HG03565 (cell line): Measurements from ENCODE around the gene PLA2G2C.

Experiments used
- ATAC-seq: cut with Tn5 transposase; IDR thresholded peaks from one replicate; pipeline ENCODE4 v1.9.1; 2021; ENCODE audit warnings: mild to moderate bottlenecking, moderate library complexity; ENCODE audit not compliant: unreplicated experiment

PLA2G2C gene

GRCh38 chr1:20158358-20159070, 27.8 kb downstream of the PLA2G2C start:
- no peak for ATAC-seq

DNA sequence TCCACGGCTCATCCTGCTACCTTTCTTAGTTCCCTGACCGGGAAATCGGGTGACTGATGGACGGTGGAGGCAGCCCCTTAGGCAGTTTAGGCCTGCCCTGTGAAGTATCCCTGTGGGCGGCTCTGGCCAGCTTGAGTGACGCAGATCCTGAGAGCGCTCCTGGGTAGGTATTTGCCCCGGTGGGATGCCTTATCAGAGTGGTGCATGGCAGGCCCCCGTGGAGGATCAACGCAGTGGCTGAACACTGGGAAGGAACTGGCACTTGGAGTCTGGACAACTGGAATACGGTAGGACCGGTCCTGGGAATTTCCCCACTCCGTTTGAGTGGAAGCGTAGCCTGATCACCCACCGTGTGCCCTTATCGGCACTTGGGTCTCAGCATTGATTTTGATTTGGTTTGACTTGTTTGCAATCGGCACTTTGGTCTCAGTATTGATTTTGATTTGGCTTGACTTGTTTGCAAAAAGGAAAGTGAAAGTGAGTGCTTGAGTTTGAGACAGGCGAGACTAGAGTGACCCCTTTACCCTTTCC, 32.0 kb downstream of the PLA2G2C start:
- ATAC-seq: no peak

- no peak for ATAC-seq
Observed at GRCh38 chr1:20153000-20153418, 33.3 kb downstream of the PLA2G2C start.

- ATAC-seq: no peak
Observed at GRCh38 chr1:20152599-20152930, 33.8 kb downstream of the PLA2G2C start.

GRCh38 chr1:20151906-20152598, 34.3 kb downstream of the PLA2G2C start:
- ATAC-seq: no peak

GRCh38 chr1:20150969-20151368, 35.3 kb downstream of the PLA2G2C start:
- ATAC-seq: no peak

DNA sequence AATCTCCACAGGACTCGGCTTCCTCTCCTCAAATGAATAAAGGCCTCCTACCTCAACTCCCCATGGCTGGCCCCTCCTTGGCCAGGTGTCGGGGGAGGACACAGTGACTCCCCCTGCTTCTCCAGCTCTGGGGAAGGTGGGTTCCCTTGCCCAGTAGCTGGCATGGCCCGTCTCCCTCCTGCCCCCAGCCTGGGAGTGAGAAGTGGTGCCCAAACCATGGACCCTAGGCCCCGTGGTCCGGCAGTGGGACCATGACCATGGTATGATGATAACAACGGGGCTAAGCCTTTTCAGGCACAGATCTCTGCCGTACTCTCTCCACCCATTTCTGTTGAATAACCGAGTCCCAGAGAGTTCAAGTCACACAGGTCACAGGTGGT, 36.0 kb downstream of the PLA2G2C start:
- no peak for ATAC-seq

DNA sequence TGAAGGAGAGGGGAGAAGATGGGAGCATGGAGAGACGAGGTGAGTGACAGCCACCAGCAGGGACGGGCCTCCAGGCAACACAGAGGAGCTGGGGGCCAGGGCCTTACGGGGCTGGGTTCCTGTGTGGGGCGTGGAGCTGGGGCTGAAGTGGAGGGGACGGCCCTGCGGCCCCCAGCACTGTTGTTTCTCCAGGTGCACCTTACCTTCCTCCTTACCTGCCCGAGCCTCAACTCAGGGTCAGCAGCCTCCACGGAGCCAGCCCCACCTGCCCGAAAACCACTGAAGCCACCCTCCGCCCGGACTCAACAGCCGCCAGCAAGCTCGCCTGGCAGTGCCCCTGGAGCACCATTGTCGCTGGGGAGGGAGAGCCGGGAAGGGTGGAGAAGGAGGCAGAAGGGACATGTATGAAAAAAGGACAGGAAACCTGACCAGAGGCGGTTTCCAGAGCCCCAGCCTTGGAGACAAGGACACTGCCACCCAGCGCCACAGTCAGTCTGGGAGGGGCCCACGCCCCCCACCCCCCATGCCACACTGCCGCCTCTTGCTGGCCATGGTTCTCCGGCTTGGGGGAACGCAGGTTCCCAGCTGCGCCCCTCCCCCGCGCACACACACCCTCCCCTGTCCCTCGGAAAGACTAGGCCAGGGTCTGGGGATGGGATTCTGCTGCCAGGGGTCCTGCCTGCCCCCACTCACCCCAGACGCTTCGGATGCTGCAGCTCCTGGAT, 36.6 kb downstream of the PLA2G2C start:
- ATAC-seq: no peak

DNA sequence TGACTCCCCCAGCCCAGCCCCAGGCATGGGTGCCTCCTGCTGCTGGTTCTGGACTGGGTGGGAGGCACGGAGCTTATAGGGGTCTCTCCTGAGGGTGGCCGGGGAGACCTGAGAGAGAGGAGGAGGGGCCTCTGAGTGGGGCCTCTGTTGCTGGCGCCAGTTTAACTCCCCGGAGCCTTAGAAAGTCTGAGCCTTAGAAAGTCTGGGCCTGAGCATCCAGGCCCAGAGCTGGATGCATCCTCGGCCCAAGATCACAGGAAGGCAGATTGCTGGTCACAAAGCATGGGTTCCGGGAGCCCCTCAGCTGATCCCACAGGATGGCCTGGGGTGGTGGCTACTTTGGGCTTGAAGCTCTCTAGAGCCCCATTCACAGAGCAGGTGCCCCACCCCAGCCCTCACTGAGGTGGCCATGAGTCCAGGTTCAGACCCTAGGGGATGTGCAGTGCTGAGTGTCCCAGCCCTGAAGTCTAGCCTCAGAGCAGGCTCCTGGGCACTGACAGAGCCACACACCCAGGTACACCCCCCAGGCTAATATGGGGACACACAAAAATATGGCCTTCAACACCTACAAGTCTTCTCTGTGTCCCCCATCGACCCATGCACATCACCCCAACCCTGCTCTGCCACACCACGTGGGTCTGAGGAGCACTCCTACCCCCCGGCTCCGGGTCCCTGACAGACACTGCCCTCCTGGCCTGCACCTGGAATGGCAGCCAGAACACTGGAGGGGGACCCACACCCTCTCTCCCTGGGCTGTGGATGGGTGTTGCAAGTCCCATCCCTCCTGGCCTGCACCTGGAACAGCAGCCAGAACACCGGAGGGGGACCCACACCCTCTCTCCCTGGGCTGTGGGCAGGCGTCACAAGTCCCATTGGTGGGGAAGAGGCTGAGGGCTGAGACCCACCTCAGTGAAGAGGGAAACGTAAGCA, 37.5 kb downstream of the PLA2G2C start:
- ATAC-seq: no peak

- ATAC-seq: no peak
Observed at GRCh38 chr1:20147846-20148570, 38.3 kb downstream of the PLA2G2C start.

GRCh38 chr1:20143734-20144565, 42.4 kb downstream of the PLA2G2C start:
- no peak for ATAC-seq

GRCh38 chr1:20143318-20143717, 43.0 kb downstream of the PLA2G2C start:
- ATAC-seq: no peak

DNA sequence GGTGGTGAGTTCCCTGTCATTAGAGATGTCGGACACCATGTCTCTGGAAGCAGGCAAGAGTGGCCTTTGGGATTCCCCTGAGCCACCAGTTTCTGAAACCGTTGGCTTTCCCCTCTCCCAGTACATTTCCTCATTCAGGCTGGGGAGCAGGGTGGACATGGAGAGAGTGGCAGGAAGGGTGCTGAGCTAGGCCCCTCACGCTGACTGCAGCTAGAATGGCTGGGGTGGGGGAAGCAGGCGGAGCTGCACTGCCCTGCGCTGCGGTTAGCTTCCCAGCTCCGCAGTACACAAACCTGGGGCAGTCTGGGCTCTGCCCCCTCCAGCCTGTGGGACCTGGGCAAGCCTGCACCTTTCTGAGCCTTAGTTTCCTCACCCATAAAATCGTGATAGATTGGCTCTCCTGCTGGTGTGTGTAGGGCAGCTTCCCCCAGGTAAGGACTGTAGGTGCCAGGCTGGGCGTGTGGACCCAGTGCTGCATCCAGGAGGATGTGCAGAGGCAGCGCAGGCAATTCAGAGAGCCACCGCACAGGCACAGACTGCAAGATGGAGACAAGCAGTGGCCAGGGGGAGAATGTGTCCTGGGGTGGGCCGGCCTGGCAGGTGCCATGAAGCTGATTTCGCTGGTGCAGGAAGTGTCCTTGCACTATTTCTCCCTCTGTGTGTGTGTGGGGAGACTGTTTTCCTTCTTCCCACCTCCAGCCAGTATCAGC, 44.2 kb downstream of the PLA2G2C start:
- ATAC-seq: no peak

GRCh38 chr1:20141466-20141865, 44.9 kb downstream of the PLA2G2C start:
- no peak for ATAC-seq

GRCh38 chr1:20141001-20141400, 45.3 kb downstream of the PLA2G2C start:
- ATAC-seq: no peak

GRCh38 chr1:20139776-20140612, 46.3 kb downstream of the PLA2G2C start:
- ATAC-seq: no peak

DNA sequence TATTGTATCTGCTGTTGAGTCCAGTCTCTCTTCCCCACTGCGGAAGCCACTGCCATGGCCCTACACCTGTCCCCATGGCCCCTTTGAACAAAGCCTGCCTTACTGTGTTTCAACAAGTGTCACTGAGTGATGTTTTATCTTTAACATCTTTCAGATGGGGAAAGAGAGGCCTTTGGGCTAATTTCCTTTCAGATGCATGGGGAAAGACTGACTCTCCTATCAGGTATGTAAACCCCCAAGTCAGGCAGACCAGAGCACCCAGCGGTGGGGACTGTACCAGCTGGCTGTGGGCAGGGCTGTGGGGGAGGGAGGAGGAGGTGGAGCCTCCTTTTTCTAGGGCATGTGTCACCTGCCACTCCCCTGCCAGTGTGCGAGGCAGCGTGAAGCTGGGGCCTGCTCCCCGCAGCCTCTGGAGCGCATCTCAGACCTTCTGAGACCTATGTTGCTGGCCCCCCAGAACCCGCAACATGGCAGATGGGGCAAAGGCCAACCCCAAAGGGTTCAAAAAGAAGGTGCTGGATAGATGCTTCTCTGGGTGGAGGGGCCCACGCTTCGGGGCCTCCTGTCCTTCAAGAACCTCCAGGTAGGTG, 47.3 kb downstream of the PLA2G2C start, which contains the start of gene PLA2G2F:
Gene PLA2G2F, plus strand, starts transcription at position 363 of the 590 bp plus-strand sequence. Its CDS starts 105 bp downstream, at position 468.
- no peak for ATAC-seq
